Fibroblast of mammary gland (primary cell): ENCODE measurements around the gene SNCAIP.

ENCODE experiments used
- DNase-seq: peaks from one replicate; pipeline ENCODE4 v3.0.0-alpha.2; 2010; ENCODE audit warnings: low read depth
- H3K4me3 ChIP-seq: 2 replicates; pipeline ENCODE4 v1.5.1; 2011; ENCODE audit warnings: low read depth, mild to moderate bottlenecking, low read length, moderate library complexity; ENCODE audit not compliant: control insufficient read depth
- CTCF ChIP-seq: conservative IDR thresholded peaks from 2 replicates; pipeline ENCODE4 v1.5.1; 2011; ENCODE audit warnings: low read depth, low read length, inconsistent platforms; ENCODE audit not compliant: control insufficient read depth, insufficient read depth

The SNCAIP gene

DNA sequence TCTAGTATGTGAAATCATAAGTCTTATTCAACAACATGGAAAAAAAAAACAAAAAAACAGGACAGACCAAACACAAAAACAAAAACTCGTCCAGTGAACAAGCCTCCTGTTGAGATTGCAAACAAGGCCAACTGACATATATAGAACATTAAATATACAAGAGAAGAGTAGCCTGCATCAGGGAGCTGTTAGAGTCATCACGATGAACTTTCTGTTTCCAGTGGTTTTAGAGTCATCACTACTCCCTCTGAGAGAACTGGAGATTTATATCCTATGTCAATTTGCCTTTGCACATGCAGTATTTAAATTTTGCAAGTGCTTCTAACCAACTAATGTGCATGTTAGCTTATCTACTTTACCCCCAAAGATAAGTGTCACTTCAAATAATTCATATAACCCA, 9.9 kb downstream of the SNCAIP start:
- H3K4me3 ChIP-seq = no peak overlapping the region
- no peak for DNase-seq
- no peak for TF ChIP-seq CTCF

DNA sequence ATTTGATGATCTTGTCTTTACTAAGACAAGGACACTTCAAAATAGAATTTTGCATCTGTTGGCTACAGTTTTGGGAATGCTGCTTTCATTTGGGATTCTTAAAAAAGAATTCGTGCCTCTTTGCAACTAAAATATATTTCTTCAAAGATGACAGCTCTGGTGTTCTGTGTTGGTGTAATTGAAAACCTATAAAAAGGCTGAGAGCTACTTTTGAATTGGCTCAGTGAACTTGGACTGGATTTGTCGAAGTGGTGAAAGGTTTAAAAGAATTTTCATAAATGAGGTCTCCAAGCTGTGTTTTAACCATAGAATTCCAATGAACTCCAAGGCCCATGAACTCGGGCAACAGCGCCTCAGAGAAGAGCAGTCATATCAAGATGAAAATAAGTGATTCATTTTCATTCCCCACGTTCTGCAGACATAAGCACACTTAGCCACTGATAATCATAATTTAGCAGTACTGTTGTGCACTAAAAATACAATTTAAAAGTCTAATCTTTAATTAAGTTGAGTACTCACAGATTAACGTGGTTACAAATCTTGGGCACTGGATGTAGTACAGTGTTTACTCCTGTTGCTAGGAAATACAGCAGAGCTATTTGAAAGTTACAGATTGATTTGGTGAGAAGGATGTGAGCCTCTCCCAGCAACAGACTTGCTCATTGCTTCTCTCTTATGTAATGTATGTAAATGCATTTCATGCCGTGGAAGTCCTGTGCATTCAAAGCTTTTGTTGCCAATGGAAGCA, 10.9 kb downstream of the SNCAIP start:
- DNase-seq = peak; percentile 4
- TF ChIP-seq CTCF = no peak
- H3K4me3 ChIP-seq = no peak overlapping the region

GRCh38 chr5:122323738-122324137, 11.7 kb downstream of the SNCAIP start:
- no peak for TF ChIP-seq CTCF
- no peak for DNase-seq
- H3K4me3 ChIP-seq = no peak overlapping the region

DNA sequence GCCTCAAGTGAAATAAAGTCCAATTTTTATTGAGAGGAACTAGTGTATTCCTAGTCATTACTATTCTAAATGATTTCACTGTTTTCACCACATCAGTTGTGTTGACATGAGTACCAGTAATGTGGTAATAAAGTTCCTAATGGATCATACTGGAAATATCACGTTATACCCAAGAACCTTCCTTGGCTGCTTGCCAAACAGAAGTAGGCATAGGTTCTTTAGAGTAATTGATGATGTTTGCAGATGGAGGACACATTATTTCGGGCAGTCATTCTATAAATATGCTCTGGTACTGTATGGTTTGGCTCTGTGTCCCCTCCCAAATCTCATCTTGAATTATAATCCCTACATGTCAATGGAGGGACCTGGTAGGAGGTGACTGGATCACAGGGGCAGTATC, 15.1 kb downstream of the SNCAIP start:
- no peak for TF ChIP-seq CTCF
- DNase-seq = no peak
- no peak overlapping the region for H3K4me3 ChIP-seq

- H3K4me3 ChIP-seq = no peak overlapping the region
- DNase-seq = no peak
- no peak for TF ChIP-seq CTCF
Observed at GRCh38 chr5:122330881-122331280, 18.8 kb downstream of the SNCAIP start.

- DNase-seq = no peak
- no peak overlapping the region for H3K4me3 ChIP-seq
- TF ChIP-seq CTCF = no peak
Observed at GRCh38 chr5:122332599-122333555, 20.8 kb downstream of the SNCAIP start.
